Mucosa of gallbladder (tissue), 1 donor: ENCODE measurements around the gene PHF21B. TPM values are rescaled to one million over a fixed set of nuclear protein-coding genes. Genes with fewer than 3 reads are reported as not detected.
"Not testable (repeated sequence)": the region's sequence is repeated elsewhere in the genome, so short reads cannot be mapped to it uniquely, and the experiment has no call there.

ENCODE experiments used
- DNase-seq: peaks from one replicate; pipeline ENCODE4 v3.0.0-alpha.2; 2020; ENCODE audit warnings: low spot score
- total RNA-seq: library from RNA; stranded (reverse); gene quantifications from one replicate; pipeline ENCODE4 v1.2.1, GENCODE V29; 2021
- donor health status: DM: no; HTN: no; CAD: no.

Gene PHF21B
- total RNA-seq, 1 donor from 2014 or later, result 0.63 TPM

DNA sequence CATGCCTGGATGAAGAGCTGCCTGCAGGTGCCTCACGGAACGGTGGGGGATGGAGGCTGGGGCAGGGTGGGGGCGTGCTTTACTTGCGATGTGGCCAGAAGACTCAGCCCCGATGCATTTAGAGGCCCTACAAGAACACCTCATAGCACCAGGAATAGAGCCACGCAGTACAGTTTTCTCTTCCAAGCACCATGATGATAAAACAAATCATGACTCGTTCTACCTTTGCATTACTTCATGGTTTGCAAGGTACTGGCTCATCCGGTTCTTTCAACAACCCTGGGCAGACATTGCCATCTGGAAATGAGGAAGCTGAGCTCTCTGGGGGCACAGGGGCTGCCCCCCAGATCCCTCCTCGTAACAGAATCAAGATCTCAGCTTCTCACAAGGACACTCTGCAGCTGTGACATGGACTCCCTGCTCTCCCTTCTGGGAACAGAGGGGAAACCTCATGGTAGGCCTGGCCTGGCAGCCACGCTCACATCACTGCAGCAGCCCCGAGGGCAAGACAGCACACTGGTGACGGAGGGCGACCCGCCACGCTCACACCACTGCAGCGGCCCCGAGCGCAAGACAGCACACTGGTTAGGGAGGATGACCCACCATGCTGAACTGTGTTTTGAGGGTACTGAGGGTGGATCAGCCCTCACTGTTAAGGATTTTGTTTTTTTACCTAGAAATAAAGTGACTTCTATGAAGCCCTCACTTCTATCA lies 46.9 kb downstream of the PHF21B start:
- DNase-seq, result no peak

DNA sequence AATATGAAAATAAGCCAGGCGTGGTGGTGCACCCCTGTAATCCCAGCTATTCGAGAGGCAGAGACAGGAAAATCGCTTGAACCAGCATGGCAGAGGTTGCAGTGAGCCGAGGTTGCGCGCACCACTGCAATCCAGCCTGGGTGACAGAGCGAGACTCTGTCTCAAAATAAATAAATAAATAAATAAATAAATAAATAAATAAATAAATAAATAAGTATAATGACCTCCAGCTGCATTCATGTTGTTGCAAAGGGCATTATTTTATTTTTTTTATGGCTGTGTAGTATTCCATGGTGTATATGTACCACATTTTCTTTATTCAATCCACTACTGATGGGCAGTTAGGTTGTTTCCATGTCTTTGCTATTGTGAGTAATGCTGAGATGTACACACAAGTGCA lies 48.1 kb downstream of the PHF21B start:
- DNase-seq, result not testable (repeated sequence)

DNA sequence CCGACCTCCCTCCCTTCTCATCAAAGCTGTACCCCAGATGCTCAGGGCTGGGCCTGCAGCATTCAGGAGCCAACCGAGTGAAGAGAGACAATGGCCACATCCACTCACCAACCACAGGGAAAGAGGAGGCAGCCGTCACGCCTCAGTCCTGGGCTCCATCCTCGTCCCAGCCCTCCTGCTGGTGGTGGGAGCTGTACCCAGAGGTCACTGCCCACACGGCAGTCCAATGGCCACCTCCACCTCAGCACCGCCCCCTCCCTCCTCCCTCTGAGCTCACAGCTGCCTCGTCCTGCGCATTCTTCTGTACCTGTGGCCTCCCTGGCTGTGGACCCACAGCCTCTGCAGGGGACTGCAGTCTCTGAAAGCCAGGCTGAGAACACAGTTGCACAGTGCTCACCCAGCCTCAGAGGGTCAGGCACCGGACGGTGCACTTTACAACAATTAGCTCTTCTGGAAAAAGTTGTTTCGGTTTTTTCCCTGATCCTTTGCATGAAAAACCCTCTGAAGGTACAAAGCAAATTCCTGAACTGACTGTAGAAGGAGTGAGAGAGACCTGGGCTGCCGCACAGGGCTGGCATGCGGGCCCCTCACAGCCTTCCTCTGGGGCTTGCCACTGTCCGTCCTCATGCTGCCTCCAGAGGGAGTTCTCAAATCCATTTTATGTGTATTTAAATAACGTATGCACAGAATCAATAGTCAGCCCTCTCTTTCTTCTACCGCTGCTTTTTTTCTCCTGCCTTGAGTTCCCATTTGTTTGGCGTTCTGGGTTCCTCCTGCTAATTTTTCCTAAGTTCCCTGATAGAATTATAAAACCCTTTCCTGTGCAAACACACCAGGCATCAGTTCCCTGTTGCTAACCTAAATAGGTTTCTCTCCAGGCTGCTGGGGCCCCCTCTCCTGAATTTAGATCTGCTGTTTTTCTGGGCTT lies 52.7 kb downstream of the PHF21B start:
- no peak for DNase-seq

GRCh38 chr22:44955102-44955501 lies 54.7 kb downstream of the PHF21B start:
- no peak for DNase-seq

- DNase-seq, result no peak
These were observed 55.7 kb downstream of the PHF21B start for GRCh38 chr22:44954149-44954548.

GRCh38 chr22:44952863-44953746 lies 56.7 kb downstream of the PHF21B start:
- DNase-seq, result no peak

DNA sequence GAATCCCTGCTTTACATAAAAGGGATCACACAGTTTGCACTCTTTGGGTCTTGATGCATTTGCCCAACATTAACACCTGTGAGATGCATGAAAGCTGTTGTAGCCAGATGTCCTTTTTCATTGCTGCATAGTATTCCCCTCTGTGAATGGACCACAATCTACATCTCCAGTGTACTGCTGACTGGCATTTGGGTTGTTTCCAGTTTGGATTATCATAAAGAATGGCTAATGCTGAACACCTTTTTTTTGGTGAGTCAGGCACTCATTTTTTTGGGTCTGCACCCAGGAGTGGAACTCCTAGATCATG lies 58.3 kb downstream of the PHF21B start:
- no peak for DNase-seq

GRCh38 chr22:44950806-44951509 lies 58.8 kb downstream of the PHF21B start:
- DNase-seq, result no peak

GRCh38 chr22:44947846-44948245 lies 62.0 kb downstream of the PHF21B start:
- no peak for DNase-seq

- DNase-seq, result no peak
These were observed 62.8 kb downstream of the PHF21B start for GRCh38 chr22:44947049-44947448.

DNA sequence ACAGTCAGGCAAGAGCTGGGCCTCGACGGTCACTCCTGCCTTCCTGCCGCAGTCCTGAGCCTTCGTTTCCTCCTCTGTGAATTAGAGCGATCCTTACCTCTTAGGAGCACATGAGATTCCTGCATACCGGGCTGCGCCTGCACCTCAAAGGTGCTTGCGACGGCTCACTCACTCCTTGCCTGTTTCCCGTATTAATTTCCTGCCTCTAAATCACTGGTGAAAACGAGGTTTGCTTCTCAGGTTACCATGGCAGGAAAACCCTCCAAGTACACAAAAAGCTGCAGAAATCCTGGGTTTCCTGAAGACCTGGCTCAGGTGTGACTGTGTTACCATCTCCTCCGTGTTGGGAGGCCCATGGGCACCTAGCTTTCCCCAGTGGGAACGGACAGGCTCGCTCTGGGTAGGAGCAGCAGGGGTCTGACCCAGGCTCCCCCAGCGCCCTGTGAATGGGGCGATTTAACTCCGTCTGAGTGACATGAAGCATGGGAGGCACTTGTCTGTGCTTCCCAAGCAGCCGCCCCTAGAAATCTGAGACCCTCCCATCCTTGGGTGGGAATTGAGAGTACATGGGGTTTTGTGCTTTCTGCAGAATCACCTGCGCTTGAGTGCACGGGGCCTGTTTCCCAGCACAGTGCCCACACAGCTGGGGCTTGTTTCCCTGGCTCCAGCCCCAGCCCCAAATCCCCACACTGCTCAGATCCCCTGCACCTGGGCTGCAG lies 64.8 kb downstream of the PHF21B start:
- DNase-seq, result no peak

GRCh38 chr22:44943701-44944324 lies 66.0 kb downstream of the PHF21B start:
- no peak for DNase-seq

DNA sequence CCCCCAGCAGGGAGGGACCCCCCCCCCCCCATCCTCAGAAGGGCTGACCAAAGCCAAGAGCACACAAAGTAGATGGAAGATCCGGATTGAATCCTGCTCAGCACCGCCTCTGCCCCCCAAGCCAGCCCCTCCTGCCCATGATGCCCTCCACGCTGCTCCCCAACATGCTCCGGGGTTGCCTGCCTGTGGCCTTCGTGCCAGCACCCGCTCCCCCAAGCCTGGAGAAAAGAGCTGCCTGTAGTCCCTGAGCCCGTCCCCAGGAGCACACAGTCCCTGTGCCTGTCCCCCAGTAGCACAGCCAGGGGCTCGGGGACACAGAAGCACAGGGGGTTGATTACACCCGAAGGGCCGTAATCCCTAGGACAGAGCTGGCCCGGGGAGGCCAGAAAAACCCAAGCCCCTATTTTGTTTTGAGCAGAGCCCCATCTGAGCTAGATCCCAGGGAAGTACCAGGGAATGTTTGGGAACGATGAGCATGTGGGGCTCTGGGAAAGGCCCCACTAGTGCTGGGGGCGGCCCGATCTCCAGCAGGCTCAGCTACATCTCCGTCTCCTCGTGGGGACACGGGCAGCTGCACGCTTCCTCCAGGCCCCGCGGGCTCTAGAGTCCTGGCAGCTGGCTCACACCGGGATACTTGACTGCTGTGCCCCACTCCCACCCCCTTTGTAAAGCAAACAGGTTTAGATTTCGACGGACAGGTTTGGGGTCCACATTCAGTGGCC lies 66.7 kb downstream of the PHF21B start:
- DNase-seq, result no peak

- no peak for DNase-seq
These were observed 67.7 kb downstream of the PHF21B start for GRCh38 chr22:44942056-44942455.

DNA sequence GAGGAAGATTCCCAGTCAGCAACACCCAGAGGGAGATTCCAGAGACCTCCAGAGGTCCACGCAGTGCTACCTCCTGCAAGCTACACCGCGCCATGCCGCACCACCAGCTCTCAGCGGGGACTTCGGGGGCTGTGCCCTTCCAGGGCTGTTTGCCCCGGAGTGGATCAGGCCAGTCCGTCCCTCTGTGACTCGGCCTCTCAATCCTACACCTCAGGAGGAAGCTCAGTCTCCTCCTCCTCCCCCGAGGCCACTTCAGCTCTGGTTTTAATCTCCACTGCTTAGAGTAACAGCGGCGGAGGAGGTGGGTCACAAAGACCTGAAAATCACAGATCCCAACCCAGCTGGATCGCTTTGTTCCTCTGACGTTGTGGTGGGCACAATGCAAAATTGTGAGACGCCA lies 68.6 kb downstream of the PHF21B start:
- DNase-seq, result no peak

DNA sequence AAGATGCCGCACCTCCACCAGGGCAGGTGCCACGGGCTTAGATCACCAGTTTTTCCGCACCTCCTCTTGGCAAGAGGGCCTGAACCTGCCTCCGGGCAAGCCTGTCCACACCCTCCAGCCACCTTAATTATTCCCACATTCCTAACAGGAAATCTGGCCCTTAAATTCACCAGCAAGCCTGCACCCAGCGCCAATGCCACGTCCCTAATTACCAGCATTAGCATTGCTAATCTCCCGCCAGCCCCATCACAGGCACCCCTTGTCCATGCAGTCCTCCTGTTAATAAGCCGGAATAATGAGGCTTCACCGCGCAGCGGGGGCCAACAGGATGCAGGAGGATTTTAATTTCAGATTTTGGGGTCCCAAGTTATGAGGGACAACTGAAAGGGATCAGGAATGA lies 69.7 kb downstream of the PHF21B start:
- no peak for DNase-seq

DNA sequence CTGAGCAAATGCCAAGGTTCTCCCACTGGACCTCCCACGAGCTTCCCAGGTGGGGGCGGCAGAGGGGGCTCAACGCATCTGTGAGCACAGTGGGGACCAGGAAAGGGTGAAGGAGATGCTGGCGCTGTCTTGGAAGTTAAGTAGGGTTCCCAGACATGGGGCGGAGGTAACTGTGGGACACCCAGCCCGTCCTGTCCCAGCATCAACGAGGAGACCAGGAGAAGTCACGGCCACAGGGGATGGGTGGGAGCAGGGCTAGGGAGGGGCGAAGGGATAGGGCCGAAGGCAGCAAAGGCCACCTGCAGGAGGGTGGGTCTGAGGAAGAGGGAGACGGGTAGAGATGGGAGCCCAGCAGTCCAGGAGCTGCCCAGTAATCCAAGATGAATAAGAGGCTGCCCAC lies 70.4 kb downstream of the PHF21B start:
- DNase-seq, result no peak

DNA sequence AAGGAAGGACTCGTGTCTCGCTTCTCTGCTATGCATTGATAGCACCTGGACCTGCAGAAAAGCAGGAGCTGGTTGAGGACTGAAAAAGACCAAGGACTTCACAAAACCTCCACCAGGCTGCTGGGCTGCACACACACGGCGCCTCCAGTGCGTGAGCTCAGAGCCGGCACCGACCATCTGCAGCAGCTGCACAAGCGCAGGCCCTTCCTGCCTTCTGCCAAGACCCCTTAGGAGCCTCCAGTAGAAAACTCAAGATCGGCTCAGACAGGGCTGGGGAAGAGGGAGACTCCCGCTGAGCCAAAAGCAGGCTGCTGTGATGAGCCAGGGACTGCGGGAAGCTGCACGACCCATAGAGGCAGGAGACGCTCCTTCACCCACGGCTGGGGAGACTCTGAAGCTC lies 70.9 kb downstream of the PHF21B start:
- DNase-seq, result no peak

DNA sequence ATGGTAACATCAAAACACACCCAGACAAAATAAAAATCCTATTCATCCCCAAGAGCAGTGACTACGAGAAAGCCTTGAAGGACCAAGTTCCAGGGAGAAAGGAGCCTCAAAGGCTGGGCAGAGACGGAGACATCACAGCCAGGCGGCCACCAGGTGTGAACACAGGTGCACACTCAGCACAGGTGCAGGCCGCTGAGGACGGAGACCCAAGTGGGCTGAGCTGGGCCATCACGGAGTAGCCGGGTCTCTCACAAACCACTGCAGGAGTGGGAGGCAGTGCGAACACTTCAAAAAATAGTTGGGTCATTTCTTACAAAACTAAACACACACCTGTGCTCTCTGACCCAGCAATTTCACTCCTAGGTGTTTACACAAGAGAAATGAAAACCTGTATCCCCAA lies 72.6 kb downstream of the PHF21B start:
- no peak for DNase-seq

GRCh38 chr22:44936201-44936600 lies 73.6 kb downstream of the PHF21B start:
- no peak for DNase-seq
